ENCODE measurements around the gene HTR1E. TPM values are rescaled to one million over a fixed set of nuclear protein-coding genes. Genes with fewer than 3 reads are reported as not detected.

The HTR1E gene
- total RNA-seq, 1 donor from 2014 or later, result not detected

- H3K27me3 Mint-ChIP-seq (ENCODE audit: low read depth), result peaks cover 25% of the 10 kb centered on the region
- DNase-seq (ENCODE audit: low read depth, low spot score), result no peak
- no peaks in the 10 kb centered on the region for H3K4me1 Mint-ChIP-seq
- no peaks in the 10 kb centered on the region for H3K9me3 Mint-ChIP-seq
- no peaks in the 10 kb centered on the region for H3K36me3 Mint-ChIP-seq (ENCODE audit: low read depth)
- H3K4me3 Mint-ChIP-seq, result no peak overlapping the region
- TF ChIP-seq CTCF (conservative IDR thresholded peaks at IDR 0.05), result no peak
- no peak overlapping the region for H3K27ac Mint-ChIP-seq (ENCODE audit: unreplicated experiment)
These were observed 26.0 kb downstream of the HTR1E start for GRCh38 chr6:86963352-86963751.

GRCh38 chr6:86964029-86964579 is 26.8 kb downstream of the HTR1E start:
- no peak overlapping the region for H3K27ac Mint-ChIP-seq (ENCODE audit: unreplicated experiment)
- DNase-seq (ENCODE audit: low read depth, low spot score), result no peak
- H3K4me3 Mint-ChIP-seq, result no peak overlapping the region
- TF ChIP-seq CTCF (conservative IDR thresholded peaks at IDR 0.05), result no peak
- H3K4me1 Mint-ChIP-seq, result no peaks in the 10 kb centered on the region
- H3K36me3 Mint-ChIP-seq (ENCODE audit: low read depth), result no peaks in the 10 kb centered on the region
- no peaks in the 10 kb centered on the region for H3K9me3 Mint-ChIP-seq
- H3K27me3 Mint-ChIP-seq (ENCODE audit: low read depth), result peaks cover 29% of the 10 kb centered on the region

- Mint-ChIP-seq H3K9me3 (no peaks in the 10 kb centered on the region), H3K27ac (ENCODE audit: unreplicated experiment) (no peak overlapping the region), H3K27me3 (ENCODE audit: low read depth) (peaks cover 39% of the 10 kb centered on the region), H3K4me1 (no peaks in the 10 kb centered on the region), H3K36me3 (ENCODE audit: low read depth) (no peaks in the 10 kb centered on the region), H3K4me3 (no peak overlapping the region)
- no peak for DNase-seq (ENCODE audit: low read depth, low spot score)
- TF ChIP-seq CTCF (conservative IDR thresholded peaks at IDR 0.05), result no peak
These were observed 28.9 kb downstream of the HTR1E start for GRCh38 chr6:86966271-86966670.

- Mint-ChIP-seq H3K27ac (ENCODE audit: unreplicated experiment) (no peak overlapping the region), H3K9me3 (no peaks in the 10 kb centered on the region), H3K36me3 (ENCODE audit: low read depth) (no peaks in the 10 kb centered on the region), H3K4me3 (no peak overlapping the region), H3K27me3 (ENCODE audit: low read depth) (peaks cover 57% of the 10 kb centered on the region), H3K4me1 (no peaks in the 10 kb centered on the region)
- no peak for DNase-seq (ENCODE audit: low read depth, low spot score)
- TF ChIP-seq CTCF (conservative IDR thresholded peaks at IDR 0.05), result no peak
These were observed 32.2 kb downstream of the HTR1E start for GRCh38 chr6:86969573-86969972.

- no peak for TF ChIP-seq CTCF (conservative IDR thresholded peaks at IDR 0.05)
- Mint-ChIP-seq H3K9me3 (no peaks in the 10 kb centered on the region), H3K27ac (ENCODE audit: unreplicated experiment) (no peak overlapping the region), H3K4me3 (no peak overlapping the region), H3K36me3 (ENCODE audit: low read depth) (no peaks in the 10 kb centered on the region), H3K4me1 (no peaks in the 10 kb centered on the region), H3K27me3 (ENCODE audit: low read depth) (peaks cover 60% of the 10 kb centered on the region)
- DNase-seq (ENCODE audit: low read depth, low spot score), result no peak
These were observed 35.8 kb downstream of the HTR1E start for GRCh38 chr6:86973088-86973487.
